Neutrophil (primary cell): ENCODE results near the gene OFD1.

Experiments
- H3K27ac ChIP-seq: fragments of 200-600 bp; sonication (generic); 2 replicates; pipeline ENCODE4 v1.5.1; 2016; ENCODE audit warnings: mild to moderate bottlenecking, moderate library complexity
- H3K27me3 ChIP-seq: fragments of 200-600 bp; sonication (generic); 2 replicates; pipeline ENCODE4 v1.6.0; 2016; ENCODE audit warnings: mild to moderate bottlenecking
- H3K36me3 ChIP-seq: fragments of 200-600 bp; sonication (generic); 2 replicates; pipeline ENCODE4 v1.5.1; 2017
- H3K4me1 ChIP-seq, 2 experiments: fragments of 200-600 bp in 1 of 2; sonication (generic) in 1 of 2; 1 replicate in 1 of 2; 2 replicates in 1 of 2; pipeline versions ENCODE4 v1.5.1 to v1.6.1; 2013 to 2016; ENCODE audit warnings: low read depth in 1 of 2, low read length in 1 of 2, mild to moderate bottlenecking in 1 of 2, moderate library complexity in 1 of 2; ENCODE audit not compliant: control insufficient read depth in 1 of 2, insufficient read depth in 1 of 2
- H3K4me3 ChIP-seq, 2 experiments: fragments of 200-600 bp in 1 of 2; sonication (generic) in 1 of 2; 1 replicate in 1 of 2; 2 replicates in 1 of 2; pipeline ENCODE4 v1.5.1; 2013 to 2016; ENCODE audit warnings: low read depth in 1 of 2, low read length in 1 of 2, mild to moderate bottlenecking in 1 of 2, moderate library complexity in 1 of 2
- H3K9me3 ChIP-seq: fragments of 200-600 bp; sonication (generic); 2 replicates; pipeline ENCODE4 v1.5.1; 2016
- TF ChIP-seq, protein P1 (sequence below): fragments of 200-600 bp; sonication (generic); IDR thresholded peaks from 2 replicates; pipeline ENCODE4 v1.5.1; 2016; ENCODE audit warnings: antibody characterized with exemption

OFD1 gene

DNA sequence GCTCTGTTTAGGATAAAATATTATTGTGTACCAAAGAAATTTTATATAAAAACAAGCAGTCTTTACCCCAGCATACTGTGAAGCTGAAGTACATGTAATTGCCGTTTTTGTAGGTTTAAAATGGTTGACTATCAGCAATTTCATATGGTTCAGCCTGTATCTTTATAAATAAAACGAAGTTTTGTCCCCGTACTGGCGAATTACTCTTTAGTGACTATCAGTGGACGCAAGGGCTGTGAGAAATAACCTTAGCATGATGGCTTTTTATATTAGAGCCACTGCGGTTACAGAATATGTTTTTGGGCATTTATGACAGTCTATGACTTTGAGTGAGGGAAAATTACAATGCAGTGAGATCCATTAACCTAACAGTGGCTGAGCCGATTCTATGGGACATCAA is 81.1 kb downstream of the OFD1 start:
- H3K4me3 ChIP-seq: no peak overlapping the region
- TF ChIP-seq, protein P1, sequence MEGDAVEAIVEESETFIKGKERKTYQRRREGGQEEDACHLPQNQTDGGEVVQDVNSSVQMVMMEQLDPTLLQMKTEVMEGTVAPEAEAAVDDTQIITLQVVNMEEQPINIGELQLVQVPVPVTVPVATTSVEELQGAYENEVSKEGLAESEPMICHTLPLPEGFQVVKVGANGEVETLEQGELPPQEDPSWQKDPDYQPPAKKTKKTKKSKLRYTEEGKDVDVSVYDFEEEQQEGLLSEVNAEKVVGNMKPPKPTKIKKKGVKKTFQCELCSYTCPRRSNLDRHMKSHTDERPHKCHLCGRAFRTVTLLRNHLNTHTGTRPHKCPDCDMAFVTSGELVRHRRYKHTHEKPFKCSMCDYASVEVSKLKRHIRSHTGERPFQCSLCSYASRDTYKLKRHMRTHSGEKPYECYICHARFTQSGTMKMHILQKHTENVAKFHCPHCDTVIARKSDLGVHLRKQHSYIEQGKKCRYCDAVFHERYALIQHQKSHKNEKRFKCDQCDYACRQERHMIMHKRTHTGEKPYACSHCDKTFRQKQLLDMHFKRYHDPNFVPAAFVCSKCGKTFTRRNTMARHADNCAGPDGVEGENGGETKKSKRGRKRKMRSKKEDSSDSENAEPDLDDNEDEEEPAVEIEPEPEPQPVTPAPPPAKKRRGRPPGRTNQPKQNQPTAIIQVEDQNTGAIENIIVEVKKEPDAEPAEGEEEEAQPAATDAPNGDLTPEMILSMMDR: no peak
- H3K27ac ChIP-seq: no peak overlapping the region

DNA sequence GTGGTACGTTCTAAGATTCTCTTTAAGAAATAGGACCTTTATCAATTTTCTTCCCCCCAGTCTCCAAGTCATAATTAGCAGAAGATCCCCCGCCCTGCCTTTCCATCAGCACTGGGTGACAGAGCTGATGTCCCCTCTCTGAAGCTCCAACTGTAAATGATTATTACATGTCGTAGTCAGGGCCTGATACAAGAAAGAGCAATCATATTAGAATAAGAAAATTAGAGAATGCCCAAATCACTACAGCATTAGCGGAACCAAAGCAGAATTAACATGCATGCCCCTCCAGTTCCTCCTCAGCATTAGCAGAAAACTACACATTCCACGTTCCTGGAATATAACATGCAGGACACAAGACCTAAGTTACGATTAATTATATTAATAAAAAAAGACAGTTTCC is 81.6 kb downstream of the OFD1 start:
- Histone ChIP-seq H3K4me3 (no peak overlapping the region), H3K9me3 (no peaks in the 10 kb centered on the region), H3K4me1 (no peaks in the 10 kb centered on the region), H3K27ac (no peak overlapping the region), H3K27me3 (no peaks in the 10 kb centered on the region), H3K36me3 (no peaks in the 10 kb centered on the region)
- TF ChIP-seq, protein P1: no peak

More for the DNA sequence above, 81.1 kb downstream of the OFD1 start:
- H3K9me3 ChIP-seq: no peaks in the 10 kb centered on the region
- no peaks in the 10 kb centered on the region for H3K4me1 ChIP-seq
- H3K27me3 ChIP-seq: no peaks in the 10 kb centered on the region
- H3K36me3 ChIP-seq: no peaks in the 10 kb centered on the region

DNA sequence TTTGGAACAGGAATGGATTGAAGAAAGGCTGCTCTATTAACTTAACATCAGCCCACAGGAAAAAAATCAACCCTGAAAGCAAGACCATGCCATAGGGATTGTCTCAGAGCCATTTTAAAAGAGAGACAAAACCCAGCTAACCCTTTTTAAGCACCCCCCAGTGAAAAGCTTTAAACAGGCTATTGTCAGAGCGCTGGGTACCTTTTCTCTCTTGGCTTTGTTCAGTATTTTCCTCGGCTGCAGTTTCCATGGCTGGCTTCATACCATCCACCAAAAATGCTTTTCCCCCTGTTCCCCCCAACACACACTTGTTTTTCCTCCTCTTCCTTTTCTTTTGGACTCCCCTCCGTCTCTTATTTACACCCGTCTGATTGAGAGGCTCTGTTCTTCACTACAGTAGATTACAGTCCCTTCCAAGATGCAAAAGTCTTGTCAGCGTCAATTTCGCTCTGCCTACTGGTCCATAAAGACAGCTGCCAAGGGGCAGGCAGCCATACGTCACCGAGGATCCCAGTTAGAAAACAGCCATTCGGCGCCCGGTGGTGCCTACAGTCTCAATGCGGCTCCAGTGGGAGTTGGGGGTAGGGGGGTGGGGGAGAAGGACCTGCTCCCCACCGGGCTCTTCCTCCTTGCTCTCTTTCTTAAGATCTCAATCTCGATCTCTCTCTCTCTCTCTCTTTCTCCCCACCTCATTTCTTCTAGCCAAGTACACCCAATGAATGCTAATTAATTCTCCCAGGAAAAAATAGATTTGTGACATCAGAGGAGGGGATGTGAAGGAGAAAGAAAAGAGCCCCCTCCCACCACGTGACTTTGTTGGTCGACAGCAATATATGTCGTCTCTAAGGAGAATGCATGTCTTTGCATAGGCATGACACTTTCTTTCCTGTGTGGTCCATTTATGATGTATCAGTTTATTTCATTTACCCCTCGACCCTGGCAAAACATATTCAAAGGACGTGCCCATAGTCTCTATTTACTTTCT is 82.4 kb downstream of the OFD1 start, which contains the start of gene GPM6B:
Gene GPM6B (minus strand): TSS at position 451 of the 985 bp plus-strand sequence. CDS start 189 bp downstream, at position 262.
- Histone ChIP-seq H3K9me3 (no peaks in the 10 kb centered on the region), H3K36me3 (no peaks in the 10 kb centered on the region), H3K4me1 (no peaks in the 10 kb centered on the region), H3K27ac (no peak within 1 kb of the TSS), H3K27me3 (no peaks in the 10 kb centered on the region), H3K4me3 (no peak within 1 kb of the TSS)
- TF ChIP-seq, protein P1: no peak
